ENCODE data around the gene ASS1.

The ASS1 gene

GRCh38 chr9:130424595-130425454, 19.9 kb upstream of the ASS1 start:
- DNase-seq (ENCODE audit: low read depth in 2 of 2) = no peak
- no peak for TF ChIP-seq CTCF (IDR thresholded peaks at IDR 0.05; ENCODE audit: low read depth, low read length)
- H3K4me3 ChIP-seq (replicated peaks in 1 of 2; ENCODE audit: low read depth in 2 of 2, low read length in 2 of 2) = no peak overlapping the region

- TF ChIP-seq CTCF (IDR thresholded peaks at IDR 0.05; ENCODE audit: low read depth, low read length) = no peak
- DNase-seq (ENCODE audit: low read depth in 2 of 2) = no peak
- no peak overlapping the region for H3K4me3 ChIP-seq (replicated peaks in 1 of 2; ENCODE audit: low read depth in 2 of 2, low read length in 2 of 2)
Measured at GRCh38 chr9:130425741-130426466, 18.9 kb upstream of the ASS1 start.

- DNase-seq (ENCODE audit: low read depth in 2 of 2) = no peak
- H3K4me3 ChIP-seq (replicated peaks in 1 of 2; ENCODE audit: low read depth in 2 of 2, low read length in 2 of 2) = no peak overlapping the region
- no peak for TF ChIP-seq CTCF (IDR thresholded peaks at IDR 0.05; ENCODE audit: low read depth, low read length)
Measured at GRCh38 chr9:130426467-130426773, 18.3 kb upstream of the ASS1 start.

GRCh38 chr9:130426883-130427282, 17.9 kb upstream of the ASS1 start:
- peak; percentile 78 to 85 for DNase-seq (ENCODE audit: low read depth in 2 of 2)
- no peak overlapping the region for H3K4me3 ChIP-seq (replicated peaks in 1 of 2; ENCODE audit: low read depth in 2 of 2, low read length in 2 of 2)
- TF ChIP-seq CTCF (IDR thresholded peaks at IDR 0.05; ENCODE audit: low read depth, low read length) = no peak

GRCh38 chr9:130427326-130427725, 17.4 kb upstream of the ASS1 start:
- no peak overlapping the region for H3K4me3 ChIP-seq (replicated peaks in 1 of 2; ENCODE audit: low read depth in 2 of 2, low read length in 2 of 2)
- no peak for DNase-seq (ENCODE audit: low read depth in 2 of 2)
- no peak for TF ChIP-seq CTCF (IDR thresholded peaks at IDR 0.05; ENCODE audit: low read depth, low read length)

GRCh38 chr9:130428086-130428665, 16.6 kb upstream of the ASS1 start:
- H3K4me3 ChIP-seq (replicated peaks in 1 of 2; ENCODE audit: low read depth in 2 of 2, low read length in 2 of 2) = no peak overlapping the region
- no peak for TF ChIP-seq CTCF (IDR thresholded peaks at IDR 0.05; ENCODE audit: low read depth, low read length)
- no peak for DNase-seq (ENCODE audit: low read depth in 2 of 2)

Data from cardiac fibroblast (primary cell).